ENCODE data around the gene IL15RA. TPM values are rescaled to one million over a fixed set of nuclear protein-coding genes. Genes with fewer than 3 reads are reported as not detected.

Gene IL15RA
- total RNA-seq, 1 experiment from 2014 or later, result 0.66 TPM

GRCh38 chr10:6009961-6010360 lies 32.6 kb upstream of the IL15RA start:
- no peaks in the 10 kb centered on the region for H3K36me3 Mint-ChIP-seq (ENCODE audit: insufficient read depth, unreplicated experiment)
- intact Hi-C loops (cut with micrococcal nuclease; ENCODE audit: unreplicated experiment), result no loop called here
- no peak overlapping the region for H3K4me3 Mint-ChIP-seq (ENCODE audit: unreplicated experiment)
- no peak overlapping the region for H3K27ac Mint-ChIP-seq (ENCODE audit: unreplicated experiment)
- H3K4me1 Mint-ChIP-seq (ENCODE audit: low read depth, unreplicated experiment), result no peaks in the 10 kb centered on the region
- peaks cover 12% of the 10 kb centered on the region for H3K27me3 Mint-ChIP-seq (ENCODE audit: insufficient read depth, unreplicated experiment)
- no peak for DNase-seq
- CTCF ChIA-PET, result interaction anchor here (0.6 to 0.7 kb wide), 2 partner anchors 16 to 393 kb away, joined by 3 to 4 read pairs; no protein-coding TSS in a partner anchor
- peaks cover 21% of the 10 kb centered on the region for H3K9me3 Mint-ChIP-seq (ENCODE audit: unreplicated experiment)
- H3K4me1 ChIP-seq, result no peaks in the 10 kb centered on the region
- POLR2A ChIA-PET, result no interaction called here
- no peak for TF ChIP-seq CTCF (IDR thresholded peaks at IDR 0.05; ENCODE audit: insufficient read depth in 1 of 2, low read depth in 1 of 2, low read length in 1 of 2, severe bottlenecking in 1 of 2, unreplicated experiment in 1 of 2)
- no peaks in the 10 kb centered on the region for H3K36me3 ChIP-seq (ENCODE audit: control insufficient read depth, insufficient read depth, low read length)
- H3K27me3 ChIP-seq (replicated peaks; ENCODE audit: control insufficient read depth, insufficient read depth, low read length), result no peaks in the 10 kb centered on the region
- 0 out of 2 replicates have a peak, but pooled peaks cover 4% of the 10 kb centered on the region for H3K9me3 ChIP-seq
- H3K4me3 ChIP-seq (ENCODE audit: low read depth, low read length), result no peak overlapping the region
- BruUV-seq (replicated peaks), result no TSS peak

- H3K27me3 ChIP-seq (replicated peaks; ENCODE audit: control insufficient read depth, insufficient read depth, low read length), result no peaks in the 10 kb centered on the region
- Mint-ChIP-seq H3K4me3 (ENCODE audit: unreplicated experiment) (no peak overlapping the region), H3K27me3 (ENCODE audit: insufficient read depth, unreplicated experiment) (peaks cover 19% of the 10 kb centered on the region), H3K27ac (ENCODE audit: unreplicated experiment) (no peak overlapping the region), H3K9me3 (ENCODE audit: unreplicated experiment) (peaks cover 21% of the 10 kb centered on the region), H3K4me1 (ENCODE audit: low read depth, unreplicated experiment) (no peaks in the 10 kb centered on the region), H3K36me3 (ENCODE audit: insufficient read depth, unreplicated experiment) (no peaks in the 10 kb centered on the region)
- BruUV-seq (replicated peaks), result no TSS peak
- H3K9me3 ChIP-seq, result 0 out of 2 replicates have a peak, but pooled peaks cover 4% of the 10 kb centered on the region
- H3K4me1 ChIP-seq, result no peaks in the 10 kb centered on the region
- ChIA-PET POLR2A (no interaction called here), CTCF (no interaction called here)
- TF ChIP-seq CTCF (IDR thresholded peaks at IDR 0.05; ENCODE audit: insufficient read depth in 1 of 2, low read depth in 1 of 2, low read length in 1 of 2, severe bottlenecking in 1 of 2, unreplicated experiment in 1 of 2), result no peak
- H3K36me3 ChIP-seq (ENCODE audit: control insufficient read depth, insufficient read depth, low read length), result no peaks in the 10 kb centered on the region
- no peak overlapping the region for H3K4me3 ChIP-seq (ENCODE audit: low read depth, low read length)
- no peak for DNase-seq
- intact Hi-C loops (cut with micrococcal nuclease; ENCODE audit: unreplicated experiment), result no loop called here
Measured at GRCh38 chr10:6009150-6009549, 31.8 kb upstream of the IL15RA start.

GRCh38 chr10:6008497-6009142 lies 31.3 kb upstream of the IL15RA start:
- H3K9me3 ChIP-seq, result 0 out of 2 replicates have a peak, but pooled peaks cover 4% of the 10 kb centered on the region
- H3K27me3 ChIP-seq (replicated peaks; ENCODE audit: control insufficient read depth, insufficient read depth, low read length), result no peaks in the 10 kb centered on the region
- Mint-ChIP-seq H3K36me3 (ENCODE audit: insufficient read depth, unreplicated experiment) (no peaks in the 10 kb centered on the region), H3K4me1 (ENCODE audit: low read depth, unreplicated experiment) (no peaks in the 10 kb centered on the region), H3K27me3 (ENCODE audit: insufficient read depth, unreplicated experiment) (peaks cover 24% of the 10 kb centered on the region), H3K27ac (ENCODE audit: unreplicated experiment) (no peak overlapping the region), H3K9me3 (ENCODE audit: unreplicated experiment) (peaks cover 21% of the 10 kb centered on the region), H3K4me3 (ENCODE audit: unreplicated experiment) (no peak overlapping the region)
- no peak overlapping the region for H3K4me3 ChIP-seq (ENCODE audit: low read depth, low read length)
- ChIA-PET CTCF (no interaction called here), POLR2A (no interaction called here)
- DNase-seq, result no peak
- no peaks in the 10 kb centered on the region for H3K36me3 ChIP-seq (ENCODE audit: control insufficient read depth, insufficient read depth, low read length)
- no peak for TF ChIP-seq CTCF (IDR thresholded peaks at IDR 0.05; ENCODE audit: insufficient read depth in 1 of 2, low read depth in 1 of 2, low read length in 1 of 2, severe bottlenecking in 1 of 2, unreplicated experiment in 1 of 2)
- BruUV-seq (replicated peaks), result no TSS peak
- intact Hi-C loops (cut with micrococcal nuclease; ENCODE audit: unreplicated experiment), result no loop called here
- no peaks in the 10 kb centered on the region for H3K4me1 ChIP-seq
